ENCODE data around the gene EXOC4.
"Not testable (repeated sequence)": the region's sequence is repeated elsewhere in the genome, so short reads cannot be mapped to it uniquely, and the experiment has no call there.

Gene EXOC4

GRCh38 chr7:133962646-133963045 lies 709.8 kb downstream of the EXOC4 start:
- DNase-seq (ENCODE audit: low read depth in 2 of 3, low spot score in 1 of 3): no peak

DNA sequence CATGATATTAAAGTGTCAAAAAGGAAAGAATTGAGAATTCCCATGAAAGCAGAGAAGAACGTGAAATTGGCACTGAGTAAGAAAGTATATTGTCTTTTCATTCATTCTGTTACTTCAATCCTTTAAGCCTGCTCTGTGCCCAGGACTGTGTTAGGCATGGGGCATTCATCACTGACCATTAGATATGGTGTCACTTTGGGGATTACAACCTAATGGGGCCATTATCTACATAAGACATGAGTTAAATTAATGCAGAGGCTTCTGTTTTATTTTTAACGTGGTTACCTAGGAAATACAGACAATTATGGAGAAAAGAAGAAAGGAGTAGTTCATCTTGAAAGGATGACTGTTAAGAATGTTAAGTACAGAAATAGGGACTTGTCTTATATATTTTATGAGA lies 710.8 kb downstream of the EXOC4 start:
- DNase-seq (ENCODE audit: low read depth in 2 of 3, low spot score in 1 of 3): no peak

DNA sequence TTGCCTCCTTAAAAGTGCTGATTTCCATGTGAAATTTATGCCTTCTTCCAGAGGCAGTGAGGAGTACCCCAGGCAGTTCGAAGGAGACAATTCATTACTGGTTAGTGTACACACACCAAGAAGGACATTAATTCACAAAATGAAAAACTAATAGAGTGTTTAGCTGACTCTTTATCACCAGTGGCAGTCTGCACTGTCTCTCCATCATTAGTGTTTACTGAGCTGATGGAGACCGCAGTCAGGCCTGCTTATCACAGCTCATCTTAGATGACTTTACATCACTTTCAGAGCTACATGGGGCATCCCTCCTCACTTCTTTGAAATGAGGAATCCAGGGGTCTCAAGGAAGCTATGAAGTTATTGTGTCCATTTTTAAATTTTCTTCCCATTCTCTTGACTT lies 718.7 kb downstream of the EXOC4 start:
- DNase-seq (ENCODE audit: low read depth in 2 of 3, low spot score in 1 of 3): no peak

- DNase-seq (ENCODE audit: low read depth in 2 of 3, low spot score in 1 of 3): no peak
Observed at GRCh38 chr7:133973710-133974109, 720.8 kb downstream of the EXOC4 start.

GRCh38 chr7:133975130-133975529 lies 722.3 kb downstream of the EXOC4 start:
- no peak for DNase-seq (ENCODE audit: low read depth in 2 of 3, low spot score in 1 of 3)

GRCh38 chr7:133976140-133976539 lies 723.3 kb downstream of the EXOC4 start:
- no peak for DNase-seq (ENCODE audit: low read depth in 2 of 3, low spot score in 1 of 3)

DNA sequence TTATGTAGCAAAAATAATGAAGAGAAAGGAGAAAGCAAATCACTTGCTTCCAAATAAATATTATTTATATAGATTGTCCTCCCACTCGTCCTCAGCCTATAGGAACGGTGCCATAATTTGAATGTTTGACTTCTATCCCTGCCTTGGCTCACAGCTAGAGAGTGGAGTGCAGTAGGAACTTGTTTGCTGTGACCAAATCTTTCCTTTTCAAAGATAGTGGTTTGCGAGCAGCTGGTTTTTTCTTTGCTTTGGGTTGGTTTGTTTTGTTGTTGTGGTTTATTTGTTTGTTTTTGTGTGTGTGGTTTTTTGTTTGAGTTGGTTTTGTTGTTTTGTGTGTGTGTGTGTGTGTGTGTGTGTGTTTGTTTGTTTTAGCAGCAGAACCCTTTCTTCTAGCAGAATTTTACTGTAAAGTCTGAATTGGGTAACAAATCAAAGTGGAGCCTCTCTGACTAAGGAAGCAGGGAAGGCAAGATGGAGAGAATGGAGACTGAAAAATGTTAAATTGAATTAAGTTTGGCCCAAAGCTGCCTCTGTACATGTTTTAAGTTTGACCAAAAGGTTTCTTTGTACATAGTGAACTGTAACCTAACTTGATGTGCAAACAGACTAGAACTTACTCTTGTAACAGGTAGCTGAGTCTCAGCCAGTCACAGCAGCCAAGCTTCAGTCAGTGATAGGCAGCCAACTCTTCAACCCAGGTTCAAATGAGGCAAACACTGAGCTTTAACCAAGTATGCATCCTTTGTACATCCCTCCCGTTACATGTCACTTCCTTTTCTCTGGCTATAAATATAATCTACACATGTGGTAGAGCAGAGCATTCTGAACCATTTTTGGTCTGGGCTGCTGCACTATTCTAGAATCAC lies 724.8 kb downstream of the EXOC4 start:
- no peak for DNase-seq (ENCODE audit: low read depth in 2 of 3, low spot score in 1 of 3)

DNA sequence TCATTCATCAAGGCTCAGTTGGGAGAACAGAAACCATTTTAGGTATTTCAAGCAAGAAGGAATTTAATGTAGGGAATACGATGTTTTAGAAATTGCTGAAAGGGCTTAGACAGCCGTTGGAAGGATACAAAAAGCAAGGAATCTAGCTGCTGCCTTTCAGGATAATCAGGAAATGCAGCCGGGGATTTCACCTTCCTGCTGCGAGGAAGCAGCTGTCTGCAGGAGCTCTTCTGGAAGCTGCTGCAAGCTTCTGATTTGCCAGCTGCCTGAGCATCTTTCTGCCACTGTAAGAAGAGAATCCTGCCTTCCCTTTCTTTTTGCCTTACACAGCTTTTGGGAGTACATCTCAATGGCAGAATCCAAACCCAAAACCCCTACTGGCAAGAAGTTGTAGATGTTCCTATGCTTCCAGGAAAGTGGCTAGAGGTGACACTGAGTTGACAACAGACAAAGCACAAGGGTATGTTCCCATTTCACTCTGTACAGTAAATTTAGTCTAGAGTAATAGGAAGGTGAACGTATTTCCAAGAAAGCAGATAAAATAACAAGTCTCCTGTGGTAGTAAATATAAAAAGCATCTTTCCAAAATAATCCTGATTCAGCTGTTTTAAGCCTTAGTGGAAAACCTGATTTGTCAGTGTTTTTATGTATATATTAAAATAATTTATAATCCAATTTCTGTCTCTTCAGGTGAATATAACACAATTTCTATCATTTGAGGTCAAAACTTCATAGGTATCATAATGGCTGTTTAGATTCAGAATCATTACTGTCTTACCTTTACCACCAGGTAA lies 725.8 kb downstream of the EXOC4 start:
- no peak for DNase-seq (ENCODE audit: low read depth in 2 of 3, low spot score in 1 of 3)

DNA sequence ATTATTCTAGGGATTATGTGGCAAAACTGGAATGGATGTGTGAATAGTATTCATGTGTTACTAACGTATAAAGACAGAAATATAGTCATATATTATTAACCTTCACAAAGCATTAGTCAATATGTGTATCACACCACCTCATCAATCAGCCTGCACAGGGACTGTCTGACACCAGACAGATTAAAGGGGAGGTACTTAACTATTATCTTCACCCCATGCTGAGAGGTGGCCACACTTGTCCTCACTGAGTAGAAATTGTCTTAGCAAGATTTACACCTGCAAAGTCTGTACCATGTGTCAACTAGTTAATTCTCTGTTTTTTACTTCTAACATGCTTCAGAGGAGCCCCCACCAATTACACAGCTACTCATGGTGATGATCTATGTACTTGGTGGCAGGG lies 727.9 kb downstream of the EXOC4 start:
- no peak for DNase-seq (ENCODE audit: low read depth in 2 of 3, low spot score in 1 of 3)

GRCh38 chr7:133983685-133984419 lies 731.0 kb downstream of the EXOC4 start:
- DNase-seq (ENCODE audit: low read depth in 2 of 3, low spot score in 1 of 3): no peak

GRCh38 chr7:133985300-133985699 lies 732.4 kb downstream of the EXOC4 start:
- no peak for DNase-seq (ENCODE audit: low read depth in 2 of 3, low spot score in 1 of 3)

GRCh38 chr7:133987582-133987981 lies 734.7 kb downstream of the EXOC4 start:
- DNase-seq (ENCODE audit: low read depth in 2 of 3, low spot score in 1 of 3): no peak

DNA sequence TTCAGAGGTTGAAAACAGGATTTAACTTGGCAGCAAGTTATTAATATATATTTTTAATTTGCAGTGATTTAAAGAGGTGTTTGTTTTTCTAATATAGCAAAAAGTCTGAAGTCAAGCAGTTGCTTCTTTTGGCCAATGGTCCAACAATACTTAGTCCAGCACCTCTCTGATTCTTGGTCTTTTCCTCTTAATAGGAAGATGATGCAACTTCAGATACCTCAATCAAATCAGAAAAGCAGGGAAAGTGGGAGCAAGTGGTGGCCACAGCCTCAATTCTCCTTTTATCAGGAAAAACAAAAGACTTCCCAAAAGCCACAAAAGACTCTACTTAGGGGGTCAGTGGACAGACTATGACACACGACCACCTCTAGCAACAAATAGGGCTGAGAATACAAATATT lies 740.7 kb downstream of the EXOC4 start:
- DNase-seq (ENCODE audit: low read depth in 2 of 3, low spot score in 1 of 3): no peak

DNA sequence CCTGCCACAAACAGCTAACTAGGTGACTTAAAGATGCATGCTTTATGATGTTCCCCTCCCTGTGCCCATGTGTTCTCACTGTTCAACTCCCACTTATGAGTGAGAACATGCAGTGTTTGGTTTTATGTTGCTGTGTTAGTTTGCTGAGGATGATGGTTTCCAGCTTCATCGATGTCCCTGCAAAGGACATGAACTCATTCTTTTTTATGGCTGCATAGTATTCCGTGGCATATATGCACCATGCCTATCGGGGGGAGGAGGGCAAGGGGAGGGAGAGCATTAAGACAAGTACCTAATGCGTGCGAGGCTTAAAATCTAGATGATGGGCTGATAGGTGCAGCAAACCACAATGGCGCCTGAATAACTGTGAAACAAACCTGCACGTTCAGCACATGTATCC lies 741.2 kb downstream of the EXOC4 start:
- not testable (repeated sequence) for DNase-seq (ENCODE audit: low read depth in 2 of 3, low spot score in 1 of 3)

DNA sequence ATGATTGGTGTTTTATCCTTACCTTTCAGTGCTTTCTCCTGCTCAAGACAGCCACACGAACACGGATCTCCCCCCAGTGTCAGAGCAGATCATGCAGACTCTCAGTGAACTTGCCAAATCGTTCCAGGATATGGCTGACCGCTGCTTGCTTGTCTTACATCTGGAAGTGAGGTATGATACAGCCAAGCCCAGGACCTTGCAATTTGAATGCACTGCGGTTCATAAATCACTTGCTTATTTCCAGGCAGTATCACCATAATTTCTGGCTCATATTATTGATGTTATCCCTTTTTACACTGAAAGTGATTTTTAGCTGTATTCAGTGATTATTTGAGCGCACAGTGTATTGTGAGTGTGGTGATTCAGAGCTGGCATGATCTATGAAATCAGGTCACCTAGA lies 744.6 kb downstream of the EXOC4 start:
- no peak for DNase-seq (ENCODE audit: low read depth in 2 of 3, low spot score in 1 of 3)

GRCh38 chr7:133999178-133999577 lies 746.3 kb downstream of the EXOC4 start:
- DNase-seq (ENCODE audit: low read depth in 2 of 3, low spot score in 1 of 3): no peak

GRCh38 chr7:134004829-134005505 lies 752.1 kb downstream of the EXOC4 start:
- DNase-seq (ENCODE audit: low read depth in 2 of 3, low spot score in 1 of 3): no peak

DNA sequence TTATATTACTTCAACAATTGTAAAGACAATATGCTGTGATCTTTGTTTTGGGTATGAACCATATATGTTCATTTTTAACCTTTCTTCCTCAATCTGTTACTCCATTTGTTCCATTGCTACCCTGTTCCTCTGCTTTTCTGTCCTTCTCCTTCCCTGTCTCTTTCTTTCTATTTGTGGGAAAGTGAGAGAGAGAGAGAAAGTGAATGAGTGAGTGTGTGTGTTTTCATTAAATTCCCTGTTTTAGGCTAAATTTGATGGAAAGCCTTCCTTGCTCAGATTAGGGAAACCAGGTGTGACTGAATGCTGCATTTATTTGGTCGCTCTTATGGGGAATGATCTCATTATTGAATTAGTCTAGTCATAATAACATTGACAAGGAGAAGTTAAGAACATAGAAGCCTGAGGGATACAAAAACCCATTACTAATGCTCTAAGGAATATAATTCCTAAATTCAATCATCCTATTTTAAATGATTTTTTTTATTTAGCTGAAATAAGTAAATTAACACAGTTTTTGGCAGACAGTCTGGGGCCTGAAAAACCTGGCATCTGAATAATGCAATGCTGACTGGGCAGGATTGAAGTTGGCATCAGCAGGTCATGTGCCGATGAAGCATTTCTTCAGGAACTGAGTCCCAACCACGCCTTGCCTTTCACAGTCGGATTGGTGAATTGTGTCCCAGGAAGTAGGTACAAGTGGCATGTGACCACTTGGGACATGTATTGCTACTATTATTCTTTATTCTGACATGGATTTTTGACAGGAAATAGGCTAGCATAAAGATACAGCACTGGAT lies 756.6 kb downstream of the EXOC4 start:
- DNase-seq (ENCODE audit: low read depth in 2 of 3, low spot score in 1 of 3): no peak

- DNase-seq (ENCODE audit: low read depth in 2 of 3, low spot score in 1 of 3): no peak
Observed at GRCh38 chr7:134013249-134013648, 760.4 kb downstream of the EXOC4 start.

GRCh38 chr7:134014935-134015334 lies 762.1 kb downstream of the EXOC4 start:
- no peak for DNase-seq (ENCODE audit: low read depth in 2 of 3, low spot score in 1 of 3)

Data from stimulated activated CD4-positive, alpha-beta T cell treated with anti-CD3 and anti-CD28 coated beads, Interleukin-12 subunit alpha, Interleukin-12 subunit beta, amount 100 ng/mL, for 48 hours (primary cell).